Tibial artery (tissue), 4 donors: ENCODE data around the gene HES2.
"Not testable (repeated sequence)": the region's sequence is repeated elsewhere in the genome, so short reads cannot be mapped to it uniquely, and the experiment has no call there.

Source experiments
- DNase-seq, 2 donors: peaks; one replicate each; pipeline ENCODE4 v3.0.0-alpha.2; 2019
- H3K27ac ChIP-seq, 2 donors: fragments of 200-600 bp; sonication (generic) in 1 of 2; 1 replicate in 1 of 2; 2 replicates in 1 of 2; pipeline ENCODE4 v1.5.1; 2018 to 2019; ENCODE audit warnings: mild to moderate bottlenecking in 1 of 2
- H3K27me3 ChIP-seq, 2 donors: fragments of 200-600 bp; sonication (generic) in 1 of 2; one replicate each; pipeline versions ENCODE4 v1.5.1 to v1.6.0; 2016 to 2019
- H3K36me3 ChIP-seq, 3 donors: fragments of 200-600 bp; sonication (generic) in 2 of 3; one replicate each; pipeline ENCODE4 v1.5.1; 2016 to 2019; ENCODE audit warnings: mild to moderate bottlenecking in 2 of 3
- H3K4me1 ChIP-seq, 4 donors: fragments of 200-600 bp; sonication (generic) in 2 of 4; 1 replicate in 3 of 4; 2 replicates in 1 of 4; pipeline ENCODE4 v1.5.1; 2016 to 2019
- H3K4me3 ChIP-seq, 2 donors: fragments of 200-600 bp; sonication (generic) in 1 of 2; 1 replicate in 1 of 2; 2 replicates in 1 of 2; pipeline ENCODE4 v1.5.1; 2018 to 2019; ENCODE audit warnings: mild to moderate bottlenecking in 2 of 2
- H3K9me3 ChIP-seq, 3 donors: fragments of 200-600 bp; sonication (generic) in 1 of 3; one replicate each; pipeline ENCODE4 v1.5.1; 2016 to 2019
- intact Hi-C: fragments of 100-400 bp; cut with DNase I; formaldehyde crosslinking; loops from one replicate; pipeline ENCODE4 v1.15.0; 2023; ENCODE audit warnings: low total_unique reads
- TF ChIP-seq, protein P1 (sequence below), 2 experiments: fragments of 200-600 bp in 1 of 2; fragments of 450-650 bp in 1 of 2; IDR thresholded peaks; one replicate each; pipeline ENCODE4 v1.5.1; 2017 to 2019; ENCODE audit warnings: antibody characterized with exemption in 2 of 2, mild to moderate bottlenecking in 1 of 2, moderate library complexity in 1 of 2

Gene HES2

DNA sequence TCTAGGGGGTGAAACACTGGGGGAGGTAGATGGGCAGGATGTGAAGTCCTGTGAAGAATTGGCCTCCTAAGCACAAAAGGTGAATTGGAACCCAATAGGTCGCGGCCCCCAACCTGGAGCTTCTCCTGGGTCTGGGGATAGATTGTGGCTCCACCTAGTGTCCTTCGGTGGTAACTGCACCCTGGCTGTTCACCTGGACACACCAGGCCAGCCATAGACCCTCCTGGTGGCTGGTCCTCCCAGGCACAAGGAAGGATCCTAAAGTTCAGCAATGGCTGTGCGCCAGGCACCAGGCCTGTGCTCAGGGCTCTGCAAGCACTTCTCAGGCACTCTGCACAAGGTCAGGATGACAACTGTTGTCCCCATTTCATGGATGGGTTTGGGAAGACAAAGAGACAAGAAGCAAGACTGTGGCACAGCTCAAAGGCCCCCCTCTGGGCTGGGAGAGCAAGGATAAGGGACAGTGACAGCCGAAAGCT lies 18.4 kb upstream of the HES2 start:
- TF ChIP-seq, protein P1, sequence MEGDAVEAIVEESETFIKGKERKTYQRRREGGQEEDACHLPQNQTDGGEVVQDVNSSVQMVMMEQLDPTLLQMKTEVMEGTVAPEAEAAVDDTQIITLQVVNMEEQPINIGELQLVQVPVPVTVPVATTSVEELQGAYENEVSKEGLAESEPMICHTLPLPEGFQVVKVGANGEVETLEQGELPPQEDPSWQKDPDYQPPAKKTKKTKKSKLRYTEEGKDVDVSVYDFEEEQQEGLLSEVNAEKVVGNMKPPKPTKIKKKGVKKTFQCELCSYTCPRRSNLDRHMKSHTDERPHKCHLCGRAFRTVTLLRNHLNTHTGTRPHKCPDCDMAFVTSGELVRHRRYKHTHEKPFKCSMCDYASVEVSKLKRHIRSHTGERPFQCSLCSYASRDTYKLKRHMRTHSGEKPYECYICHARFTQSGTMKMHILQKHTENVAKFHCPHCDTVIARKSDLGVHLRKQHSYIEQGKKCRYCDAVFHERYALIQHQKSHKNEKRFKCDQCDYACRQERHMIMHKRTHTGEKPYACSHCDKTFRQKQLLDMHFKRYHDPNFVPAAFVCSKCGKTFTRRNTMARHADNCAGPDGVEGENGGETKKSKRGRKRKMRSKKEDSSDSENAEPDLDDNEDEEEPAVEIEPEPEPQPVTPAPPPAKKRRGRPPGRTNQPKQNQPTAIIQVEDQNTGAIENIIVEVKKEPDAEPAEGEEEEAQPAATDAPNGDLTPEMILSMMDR (IDR thresholded peaks at IDR 0.05): peak; percentile 82 to 93
- no peak overlapping the region for H3K4me3 ChIP-seq
- H3K36me3 ChIP-seq: no peaks in the 10 kb centered on the region
- H3K9me3 ChIP-seq: no peaks in the 10 kb centered on the region
- no peak overlapping the region for H3K27ac ChIP-seq
- intact Hi-C loops: no loop called here
- peaks cover 0 to 60% of the 10 kb centered on the region in 2 donors for H3K27me3 ChIP-seq
- DNase-seq: peak in 1 of 2 donors; percentile 64
- H3K4me1 ChIP-seq: peaks cover 0 to 11% (median 9%) of the 10 kb centered on the region in 4 donors

DNA sequence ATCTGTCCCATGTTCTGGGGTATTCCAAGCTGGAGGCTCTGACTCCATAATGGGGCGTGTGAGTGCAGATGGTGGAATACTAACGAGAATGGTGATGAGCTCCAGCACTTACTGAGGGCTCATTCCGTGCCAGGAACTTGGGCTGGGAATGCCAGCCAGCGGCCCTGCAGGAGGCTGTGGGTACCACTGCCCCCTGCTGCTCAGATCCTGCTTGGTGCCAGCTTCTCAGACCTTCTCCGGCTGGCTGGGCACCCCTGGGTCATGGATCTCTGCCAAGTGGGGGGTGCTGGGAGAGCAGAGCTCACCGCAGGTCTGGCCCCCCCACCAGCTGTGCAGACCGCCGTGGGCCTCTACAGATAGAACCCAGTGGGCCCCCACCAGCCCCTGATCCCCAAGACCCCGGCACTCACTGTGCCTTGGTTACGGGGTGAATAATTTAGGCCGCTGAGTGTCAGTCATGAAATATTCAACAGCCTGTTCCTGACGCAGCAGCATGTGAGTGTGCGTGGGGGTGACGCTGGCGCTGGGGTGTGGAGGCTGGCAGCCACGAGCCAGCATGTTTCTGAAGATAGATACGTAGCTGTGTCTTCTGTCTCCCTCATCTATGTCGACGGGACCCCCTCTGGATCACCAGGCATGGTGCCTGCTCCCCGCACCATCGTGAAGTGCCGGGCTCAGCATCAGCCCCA lies 17.4 kb upstream of the HES2 start:
- peaks cover 0 to 11% (median 9%) of the 10 kb centered on the region in 4 donors for H3K4me1 ChIP-seq
- H3K9me3 ChIP-seq, H3K27ac ChIP-seq, H3K36me3 ChIP-seq, intact Hi-C loops, H3K4me3 ChIP-seq, DNase-seq: not testable (repeated sequence)
- peaks cover 0 to 64% of the 10 kb centered on the region in 2 donors for H3K27me3 ChIP-seq

DNA sequence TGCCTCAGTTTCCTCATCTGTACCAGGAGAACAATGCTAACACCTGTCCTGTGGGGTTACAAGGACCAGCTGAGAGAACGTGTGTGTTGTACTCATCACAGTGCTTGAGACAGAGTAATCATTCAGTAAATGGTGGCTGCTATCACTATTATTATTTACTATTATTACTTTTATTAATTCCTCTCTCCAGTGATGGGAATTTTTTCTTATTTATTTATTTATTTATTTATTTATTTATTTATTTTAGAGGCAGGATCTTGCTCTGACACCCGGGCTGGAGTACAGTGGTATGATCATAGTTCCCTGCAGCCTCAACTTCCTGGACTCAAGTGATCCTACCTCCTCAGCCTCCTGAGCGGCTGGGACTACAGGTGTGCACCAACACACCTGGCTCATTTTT lies 16.6 kb upstream of the HES2 start:
- Histone ChIP-seq H3K4me1 (peaks cover 0 to 11% (median 9%) of the 10 kb centered on the region in 4 donors), H3K27me3 (peaks cover 0 to 56% of the 10 kb centered on the region in 2 donors)
- DNase-seq, intact Hi-C loops, H3K4me3 ChIP-seq, H3K36me3 ChIP-seq, H3K9me3 ChIP-seq, H3K27ac ChIP-seq: not testable (repeated sequence)

DNA sequence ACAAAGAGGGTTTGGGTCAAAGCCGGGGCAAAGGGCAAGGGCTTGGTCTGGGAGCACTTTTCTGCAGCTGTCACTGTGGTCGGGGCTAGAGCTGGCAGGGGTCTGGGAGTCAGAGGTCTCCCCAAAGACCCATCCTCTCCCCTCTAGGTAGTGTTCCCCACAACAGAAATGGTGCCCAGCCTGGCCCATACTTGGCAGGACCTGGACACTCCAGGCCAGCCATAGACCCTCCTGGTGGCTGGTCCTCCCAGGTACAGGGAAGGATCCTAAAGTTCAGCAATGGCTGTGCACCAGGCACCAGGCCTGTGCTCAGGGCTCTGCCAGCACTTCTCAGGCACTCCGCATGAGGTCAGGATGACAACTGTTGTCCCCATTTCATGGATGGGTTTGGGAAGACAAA lies 15.8 kb upstream of the HES2 start:
- intact Hi-C loops: no loop called here

DNA sequence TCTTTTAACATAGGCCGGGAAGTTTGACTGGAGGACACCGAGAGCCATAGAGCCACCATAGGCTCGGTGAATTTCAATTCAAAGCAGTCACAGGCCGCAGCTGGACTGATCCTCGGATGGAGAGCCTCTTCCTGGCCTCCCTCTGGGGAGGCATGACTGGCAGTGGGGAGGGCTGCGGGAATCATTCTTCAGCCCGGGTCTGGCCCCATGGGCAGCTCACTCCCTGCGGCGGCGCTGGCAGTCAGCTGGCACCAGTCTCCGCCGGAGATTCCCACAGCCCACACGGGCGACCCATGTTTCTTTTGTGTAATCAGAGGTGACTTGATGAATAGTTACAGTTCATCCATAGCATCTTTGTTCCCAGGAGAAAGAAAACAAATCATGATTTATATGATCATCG lies 15.4 kb upstream of the HES2 start:
- H3K27ac ChIP-seq: no peak overlapping the region
- TF ChIP-seq, protein P1 (IDR thresholded peaks at IDR 0.05): no peak
- H3K9me3 ChIP-seq: no peaks in the 10 kb centered on the region
- intact Hi-C loops: no loop called here
- H3K4me1 ChIP-seq: peaks cover 0 to 4% (median 2%) of the 10 kb centered on the region in 4 donors
- no peak overlapping the region for H3K4me3 ChIP-seq
- H3K27me3 ChIP-seq: peaks cover 0 to 56% of the 10 kb centered on the region in 2 donors
- no peak for DNase-seq
- no peaks in the 10 kb centered on the region for H3K36me3 ChIP-seq

More for the DNA sequence above, 15.8 kb upstream of the HES2 start:
- Histone ChIP-seq H3K36me3 (no peaks in the 10 kb centered on the region), H3K9me3 (no peaks in the 10 kb centered on the region), H3K4me1 (peaks cover 0 to 8% (median 6%) of the 10 kb centered on the region in 4 donors), H3K4me3 (no peak overlapping the region), H3K27ac (no peak overlapping the region), H3K27me3 (peaks cover 0 to 56% of the 10 kb centered on the region in 2 donors)
- DNase-seq: no peak
- TF ChIP-seq, protein P1 (IDR thresholded peaks at IDR 0.05): no peak

DNA sequence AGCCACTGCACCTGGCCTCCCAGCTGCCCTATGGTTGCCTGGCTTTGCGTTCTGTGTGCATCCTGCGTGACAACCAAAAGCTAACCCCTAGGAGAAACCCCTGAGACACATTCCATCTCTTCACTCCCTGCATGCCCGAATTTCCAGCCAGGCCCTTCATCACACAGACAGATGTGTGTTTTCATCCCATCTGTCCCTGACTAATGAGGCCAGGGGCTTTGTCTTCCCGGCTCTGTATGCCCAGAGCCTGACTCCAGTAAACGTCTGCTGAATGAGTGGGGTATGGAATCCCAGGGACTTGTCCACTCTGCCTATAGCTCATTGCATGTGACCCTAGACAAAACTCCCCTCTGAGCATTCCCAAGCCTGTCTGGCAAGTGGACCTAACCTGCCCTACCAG lies 14.5 kb upstream of the HES2 start:
- TF ChIP-seq, protein P1 (IDR thresholded peaks at IDR 0.05): no peak
- H3K9me3 ChIP-seq: no peaks in the 10 kb centered on the region
- H3K4me1 ChIP-seq: no peaks in the 10 kb centered on the region
- intact Hi-C loops: no loop called here
- no peak for DNase-seq
- H3K36me3 ChIP-seq: no peaks in the 10 kb centered on the region
- H3K27me3 ChIP-seq: peaks cover 0 to 56% of the 10 kb centered on the region in 2 donors
- no peak overlapping the region for H3K4me3 ChIP-seq
- no peak overlapping the region for H3K27ac ChIP-seq

DNA sequence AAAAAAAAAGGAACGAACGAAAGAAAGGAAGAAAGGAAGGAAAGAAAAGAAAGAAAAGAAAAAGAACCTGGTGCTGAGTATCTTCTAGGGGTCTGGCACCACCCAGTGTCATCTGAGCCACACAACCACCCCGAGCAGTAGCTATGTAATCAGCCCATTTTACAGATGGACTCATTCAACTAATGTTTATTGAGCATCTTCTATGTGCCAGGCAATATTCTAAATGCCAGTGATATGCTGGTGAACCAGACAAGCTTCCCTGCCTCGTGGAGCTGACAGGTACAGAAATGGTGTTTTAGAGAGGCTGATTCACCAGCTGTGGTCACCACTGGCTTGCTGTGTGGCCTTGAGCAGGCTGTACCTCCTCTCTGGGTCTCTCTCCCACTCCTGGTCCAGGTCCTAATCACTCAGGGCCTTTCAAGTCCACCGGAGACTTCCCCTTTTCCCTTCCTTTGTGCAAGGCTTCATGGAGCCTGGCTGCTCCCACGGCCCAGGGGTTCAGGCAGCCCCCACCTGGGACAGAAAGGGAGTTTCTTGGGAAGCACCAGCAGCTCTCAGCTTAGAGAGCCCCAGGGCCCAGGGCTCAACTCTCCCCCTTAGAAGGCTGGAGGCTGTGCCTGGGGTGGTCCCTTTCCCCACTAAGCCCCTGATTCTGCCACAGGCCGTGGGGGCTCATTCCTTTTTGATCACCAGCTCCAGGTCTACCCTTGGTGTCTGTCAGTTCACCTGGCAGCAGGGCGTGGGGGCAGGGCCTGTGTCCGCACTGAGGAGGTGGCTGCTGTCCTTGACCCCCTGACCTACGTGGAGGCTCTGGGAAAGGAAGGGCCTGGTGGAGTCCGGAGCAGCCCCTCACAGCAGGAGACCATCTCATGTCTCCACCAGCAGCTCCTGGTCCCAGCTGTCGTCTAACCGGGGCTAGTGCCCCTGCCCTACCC lies 12.2 kb upstream of the HES2 start:
- H3K4me3 ChIP-seq, H3K36me3 ChIP-seq, H3K9me3 ChIP-seq, H3K4me1 ChIP-seq, intact Hi-C loops, H3K27ac ChIP-seq, DNase-seq: not testable (repeated sequence)
- peaks cover 0 to 57% of the 10 kb centered on the region in 2 donors for H3K27me3 ChIP-seq

DNA sequence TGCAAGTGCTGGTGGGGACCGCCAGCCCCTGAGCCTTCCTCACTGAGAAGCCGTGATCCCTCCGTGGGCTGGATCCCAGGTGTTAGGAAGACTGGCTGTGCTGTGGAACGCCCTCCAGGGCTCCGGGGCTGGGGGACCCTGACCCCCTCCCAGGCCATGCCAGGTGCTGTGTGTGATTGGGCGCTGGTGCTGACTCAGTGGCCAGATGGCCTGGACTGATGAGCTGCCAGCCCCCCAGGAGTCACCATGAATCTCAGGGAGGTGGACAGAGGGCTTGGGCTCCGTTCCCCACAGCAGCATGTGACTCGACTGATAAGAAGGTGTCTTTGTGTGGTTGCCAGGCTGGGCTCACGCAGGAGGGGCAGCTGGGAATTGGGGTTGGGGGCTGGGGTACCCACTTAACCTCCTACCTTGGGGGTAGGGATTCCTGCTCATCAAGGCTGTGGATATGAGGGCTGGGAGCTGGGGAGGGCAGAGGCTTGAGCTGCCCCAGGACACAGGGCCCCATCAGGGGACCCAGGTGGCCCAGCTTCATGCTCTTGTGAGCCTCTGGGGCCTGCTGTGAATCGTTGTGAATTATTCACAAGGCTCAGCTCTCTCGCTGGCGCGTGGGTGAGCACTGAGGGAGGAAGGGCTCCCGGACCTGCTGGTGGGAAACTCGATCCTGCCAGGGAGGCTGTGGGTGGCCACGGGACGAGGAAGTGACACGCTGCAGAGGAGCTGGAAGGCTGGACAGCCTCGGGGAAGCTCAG lies 10.1 kb upstream of the HES2 start:
- peaks cover 4 to 70% of the 10 kb centered on the region in 2 donors for H3K27me3 ChIP-seq
- H3K4me1 ChIP-seq: peaks cover 0 to 12% (median 4%) of the 10 kb centered on the region in 4 donors
- H3K4me3 ChIP-seq, H3K9me3 ChIP-seq, DNase-seq, H3K36me3 ChIP-seq, intact Hi-C loops, H3K27ac ChIP-seq: not testable (repeated sequence)

DNA sequence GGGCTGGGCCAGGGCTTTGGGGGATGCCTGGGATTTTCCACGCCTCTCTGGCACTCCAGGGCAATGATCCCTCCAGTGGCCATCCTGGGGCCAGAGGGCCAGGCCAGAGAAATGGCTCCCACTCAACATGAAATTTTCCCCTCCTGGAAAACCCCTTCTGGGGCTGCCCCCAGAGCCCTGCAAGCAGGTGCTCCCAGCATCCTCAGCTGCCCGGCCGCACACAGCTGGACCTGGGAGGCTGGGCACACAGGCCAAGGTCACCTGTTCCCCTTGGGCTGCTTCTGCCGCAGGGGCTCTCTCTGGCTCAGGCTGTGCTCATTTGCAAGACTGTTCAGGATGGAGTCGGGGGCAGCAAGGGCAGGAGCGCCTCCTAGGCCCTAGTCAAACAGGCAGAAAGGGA lies 8.7 kb upstream of the HES2 start:
- DNase-seq, intact Hi-C loops: not testable (repeated sequence)
- H3K4me1 ChIP-seq: peaks cover 0 to 26% (median 17%) of the 10 kb centered on the region in 4 donors

More for the DNA sequence above, 8.7 kb upstream of the HES2 start:
- peaks cover 4 to 84% of the 10 kb centered on the region in 2 donors for H3K27me3 ChIP-seq
- not testable (repeated sequence) for H3K27ac ChIP-seq, H3K36me3 ChIP-seq, H3K4me3 ChIP-seq, H3K9me3 ChIP-seq
